Measurements from ENCODE around the gene DPYSL5.
"Not testable (repeated sequence)": the region's sequence is repeated elsewhere in the genome, so short reads cannot be mapped to it uniquely, and the experiment has no call there.

Gene DPYSL5

DNA sequence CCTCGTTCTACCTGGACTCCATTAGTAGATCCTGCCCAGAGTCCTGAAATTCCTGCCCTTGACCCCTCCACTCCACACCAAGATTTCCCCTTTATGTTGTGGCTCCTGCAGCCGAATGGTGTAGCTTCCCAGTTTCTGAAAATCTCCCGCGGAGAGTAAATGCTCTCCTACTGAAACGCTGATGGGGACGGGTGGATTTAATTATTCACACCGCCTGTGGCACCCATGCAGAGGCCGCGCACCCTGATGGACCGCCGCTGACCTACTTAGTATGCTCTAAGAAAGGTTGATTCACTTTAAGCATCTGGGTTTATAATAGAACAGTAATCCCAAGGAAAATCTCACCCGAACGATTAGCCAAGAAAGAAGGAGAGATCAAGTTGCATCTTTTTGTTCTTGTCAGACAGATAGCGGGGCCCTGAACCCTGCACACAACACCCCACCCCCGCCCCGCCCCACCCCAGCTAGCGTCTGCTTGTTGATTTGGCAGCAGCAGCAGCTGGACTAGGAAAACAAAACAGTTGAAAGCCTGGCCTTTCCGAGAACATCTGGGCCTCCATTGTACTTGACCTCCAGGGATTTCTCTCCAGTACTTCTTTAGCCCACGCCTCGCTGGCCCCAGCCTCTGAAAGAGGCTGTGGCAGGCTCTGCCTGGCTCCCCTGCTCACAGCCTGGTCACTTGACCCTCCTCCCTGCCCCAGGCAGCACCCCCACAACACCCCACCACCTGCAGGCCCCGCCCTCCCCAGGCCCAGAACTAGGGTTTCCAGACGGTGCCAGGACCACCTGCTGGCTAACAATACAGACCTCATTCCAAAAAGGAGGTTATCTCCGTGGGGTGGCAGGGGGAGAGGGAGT is 53.6 kb downstream of the DPYSL5 start:
- DNase-seq (ENCODE audit: low spot score): no peak

GRCh38 chr2:26903676-26904075 is 55.7 kb downstream of the DPYSL5 start:
- no peak for DNase-seq (ENCODE audit: low spot score)

GRCh38 chr2:26904839-26905238 is 56.9 kb downstream of the DPYSL5 start:
- no peak for DNase-seq (ENCODE audit: low spot score)

GRCh38 chr2:26905341-26906198 is 57.6 kb downstream of the DPYSL5 start:
- DNase-seq (ENCODE audit: low spot score): no peak

- no peak for DNase-seq (ENCODE audit: low spot score)
These were observed 59.5 kb downstream of the DPYSL5 start for GRCh38 chr2:26907416-26907815.

DNA sequence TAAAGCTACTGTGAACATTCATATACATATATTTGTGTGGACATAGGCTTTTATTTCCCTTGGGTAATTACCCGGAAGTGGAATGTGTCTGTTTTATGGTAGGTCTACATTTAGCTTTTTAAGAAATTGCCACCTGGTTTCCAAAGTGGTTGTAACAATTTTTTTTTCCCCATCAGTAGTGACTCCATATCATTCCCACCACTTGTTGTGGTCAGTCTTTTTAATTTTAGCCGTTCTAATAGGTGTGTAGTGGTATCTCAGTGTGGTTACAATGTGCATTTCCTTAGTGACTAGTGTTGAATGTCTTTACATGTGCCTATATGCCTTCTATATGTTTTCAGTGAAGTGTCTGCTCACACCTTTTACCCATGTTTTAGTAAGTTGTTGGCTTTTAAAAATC is 62.2 kb downstream of the DPYSL5 start:
- no peak for DNase-seq (ENCODE audit: low spot score)

DNA sequence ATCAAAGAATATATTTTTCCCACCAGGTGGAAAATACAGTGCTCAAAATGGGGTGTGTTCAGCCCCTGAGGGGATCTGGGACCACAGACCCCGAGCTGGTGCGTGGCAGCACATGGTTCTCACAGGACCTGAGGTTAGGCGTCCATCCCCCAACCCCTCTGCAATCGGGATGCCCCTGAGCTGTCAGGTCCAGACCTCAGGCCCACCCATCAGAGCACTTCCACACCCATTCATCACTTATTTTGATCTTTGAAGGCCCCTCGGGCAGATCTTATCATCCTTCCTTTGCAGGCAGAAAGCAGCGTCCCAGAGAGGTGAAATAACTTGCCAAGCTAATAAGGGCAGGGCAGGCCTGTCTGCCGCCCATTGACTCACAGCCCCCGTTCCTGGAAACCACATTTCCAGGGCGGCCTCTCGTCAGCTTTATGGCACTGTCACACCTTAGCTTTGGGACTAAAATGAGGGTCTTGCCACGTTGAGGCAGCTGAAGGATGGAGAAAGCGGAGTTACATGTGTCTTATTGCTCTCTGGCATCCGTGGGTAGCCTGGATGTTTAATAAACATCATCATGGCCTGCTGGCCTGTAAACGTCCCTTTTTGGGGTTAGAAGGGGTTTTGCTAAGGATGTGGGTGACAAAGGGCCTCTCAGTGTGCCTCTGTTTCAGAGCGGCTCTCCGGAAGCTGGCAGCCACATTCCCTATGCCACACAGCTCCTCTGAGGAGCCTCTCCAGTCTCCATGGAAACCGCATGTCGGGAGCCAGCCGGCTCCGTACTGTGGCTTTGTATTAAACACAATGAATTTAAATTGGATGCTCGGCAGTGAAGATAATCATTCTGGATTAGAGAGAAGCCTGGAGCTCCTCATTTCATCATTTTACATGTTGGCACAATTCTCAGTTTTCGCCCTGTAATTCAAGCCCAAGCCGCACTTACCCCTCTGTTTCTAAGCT is 64.3 kb downstream of the DPYSL5 start:
- no peak for DNase-seq (ENCODE audit: low spot score)

DNA sequence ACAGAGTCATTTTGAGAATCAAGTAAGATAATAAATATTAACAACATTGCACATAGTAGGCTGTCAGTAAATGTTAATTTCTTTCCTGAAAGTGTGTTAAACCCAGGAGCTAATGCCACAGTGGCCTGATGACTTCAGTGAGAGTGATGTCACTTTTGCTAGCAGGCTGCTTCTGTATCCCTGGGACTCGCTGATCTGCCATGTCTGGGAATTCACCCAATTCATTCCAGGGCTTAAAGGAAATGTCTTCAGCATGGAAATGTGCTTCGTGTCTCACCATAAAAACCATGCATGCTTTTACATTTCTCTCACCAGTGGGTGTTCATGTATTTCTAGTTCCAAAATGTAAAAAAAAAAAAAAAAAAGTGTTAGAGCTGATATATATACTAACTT is 65.7 kb downstream of the DPYSL5 start:
- DNase-seq (ENCODE audit: low spot score): no peak

GRCh38 chr2:26913999-26914658 is 66.2 kb downstream of the DPYSL5 start:
- DNase-seq (ENCODE audit: low spot score): no peak

DNA sequence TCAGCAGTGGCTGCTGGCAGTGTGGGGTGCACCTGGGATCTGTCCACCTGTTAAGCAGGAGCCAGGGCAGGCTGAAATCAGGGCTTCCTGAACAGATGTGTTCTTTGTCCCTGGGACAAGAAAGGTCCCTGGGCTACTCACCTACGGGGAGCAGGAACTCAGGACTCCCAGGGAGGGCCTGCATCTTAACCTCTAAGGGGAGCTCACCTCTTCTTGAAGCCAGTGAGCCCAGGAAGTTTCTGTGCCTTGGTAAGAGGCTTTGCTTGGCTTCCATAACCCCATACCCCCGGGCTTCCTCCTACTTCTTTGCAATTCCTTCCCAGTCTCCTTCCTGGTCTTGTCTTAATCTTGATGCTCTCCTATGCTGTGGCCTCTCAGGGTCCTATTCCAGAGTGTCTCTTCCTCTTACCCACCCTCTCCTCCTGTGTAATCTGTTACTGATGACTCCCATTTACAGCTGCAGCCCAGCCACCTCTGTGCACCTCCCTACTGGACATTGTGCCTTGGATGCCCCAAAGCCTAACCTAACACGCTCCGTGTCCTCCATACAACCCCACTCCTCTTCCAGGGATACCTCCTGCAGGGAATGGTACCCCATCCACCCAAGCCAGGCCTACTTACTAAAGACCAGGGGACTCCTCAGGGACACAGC is 66.9 kb downstream of the DPYSL5 start:
- DNase-seq (ENCODE audit: low spot score): no peak

DNA sequence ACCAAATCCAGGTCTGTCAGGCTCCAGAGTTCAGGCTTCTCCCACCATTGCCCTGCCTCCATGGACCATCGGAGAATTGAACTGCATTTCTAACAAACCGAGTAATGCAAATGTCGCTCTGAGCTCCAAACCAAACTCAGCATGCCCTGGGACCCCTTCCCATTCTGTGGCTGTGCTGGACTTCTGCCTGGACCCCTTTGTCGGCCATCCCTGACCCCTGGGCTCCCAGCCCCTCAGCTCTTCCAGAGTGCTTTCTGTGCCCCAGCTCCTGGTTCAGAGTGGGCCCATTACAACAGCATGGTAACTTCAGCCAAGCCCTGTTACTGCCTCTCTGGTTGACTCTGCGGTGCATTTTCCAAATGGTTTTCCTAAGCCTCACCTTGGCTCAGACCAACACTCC is 67.4 kb downstream of the DPYSL5 start:
- no peak for DNase-seq (ENCODE audit: low spot score)

GRCh38 chr2:26916128-26916692 is 68.3 kb downstream of the DPYSL5 start:
- no peak for DNase-seq (ENCODE audit: low spot score)

- no peak for DNase-seq (ENCODE audit: low spot score)
These were observed 69.4 kb downstream of the DPYSL5 start for GRCh38 chr2:26917135-26917836.

- no peak for DNase-seq (ENCODE audit: low spot score)
These were observed 73.4 kb downstream of the DPYSL5 start for GRCh38 chr2:26921323-26921722.

GRCh38 chr2:26922405-26923188 is 74.7 kb downstream of the DPYSL5 start:
- peak; percentile 11 for DNase-seq (ENCODE audit: low spot score)

DNA sequence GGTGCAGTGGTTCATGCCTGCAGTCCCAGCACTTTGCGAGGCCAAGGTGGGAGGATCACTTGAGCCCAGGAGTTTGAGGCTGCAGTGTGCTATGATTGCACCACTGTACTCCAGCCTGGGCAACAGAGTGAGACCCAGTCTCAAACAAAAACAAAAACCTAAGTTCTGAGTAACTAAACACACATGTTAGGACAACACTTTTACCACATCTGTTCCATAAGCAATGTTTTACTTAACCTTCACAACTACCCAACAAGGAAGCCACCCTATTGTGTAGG is 75.2 kb downstream of the DPYSL5 start:
- not testable (repeated sequence) for DNase-seq (ENCODE audit: low spot score)

DNA sequence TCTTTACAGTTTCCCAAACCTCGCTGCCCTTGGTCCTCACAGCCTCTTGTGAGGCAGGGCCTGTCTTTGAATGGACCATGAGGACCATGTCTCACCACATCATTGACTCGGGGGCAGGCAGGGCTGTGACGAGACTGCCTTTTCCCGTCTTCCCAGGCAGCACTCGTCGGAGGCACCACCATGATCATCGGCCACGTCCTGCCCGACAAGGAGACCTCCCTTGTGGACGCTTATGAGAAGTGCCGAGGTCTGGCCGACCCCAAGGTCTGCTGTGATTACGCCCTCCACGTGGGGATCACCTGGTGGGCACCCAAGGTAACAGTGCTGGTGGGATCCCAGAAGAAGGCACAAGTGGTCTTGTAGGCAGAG is 76.8 kb downstream of the DPYSL5 start:
- no peak for DNase-seq (ENCODE audit: low spot score)

- no peak for DNase-seq (ENCODE audit: low spot score)
These were observed 77.3 kb downstream of the DPYSL5 start for GRCh38 chr2:26925100-26925791.

GRCh38 chr2:26927221-26927620 is 79.3 kb downstream of the DPYSL5 start:
- DNase-seq (ENCODE audit: low spot score): no peak
